ENCODE data around the gene EEF2K.
A peak's percentile ranks its signal among the peaks of the same experiment; 100 is the strongest.
"Not testable (repeated sequence)": the region's sequence is repeated elsewhere in the genome, so short reads cannot be mapped to it uniquely, and the experiment has no call there.

Gene EEF2K

GRCh38 chr16:22293137-22294106 is 87.3 kb downstream of the EEF2K start:
- Histone ChIP-seq H3K4me1 (ENCODE audit: control insufficient read depth, insufficient read depth, low read length) (no peaks in the 10 kb centered on the region), H3K27me3 (ENCODE audit: control insufficient read depth, insufficient read depth, low read length) (no peaks in the 10 kb centered on the region), H3K9ac (ENCODE audit: low read length) (no peak overlapping the region), H3K4me3 (ENCODE audit: low read length) (no peak overlapping the region), H3K9me3 (ENCODE audit: control insufficient read depth, low read length) (no peaks in the 10 kb centered on the region), H3K36me3 (ENCODE audit: control insufficient read depth, insufficient read depth, low read length) (no peaks in the 10 kb centered on the region)

DNA sequence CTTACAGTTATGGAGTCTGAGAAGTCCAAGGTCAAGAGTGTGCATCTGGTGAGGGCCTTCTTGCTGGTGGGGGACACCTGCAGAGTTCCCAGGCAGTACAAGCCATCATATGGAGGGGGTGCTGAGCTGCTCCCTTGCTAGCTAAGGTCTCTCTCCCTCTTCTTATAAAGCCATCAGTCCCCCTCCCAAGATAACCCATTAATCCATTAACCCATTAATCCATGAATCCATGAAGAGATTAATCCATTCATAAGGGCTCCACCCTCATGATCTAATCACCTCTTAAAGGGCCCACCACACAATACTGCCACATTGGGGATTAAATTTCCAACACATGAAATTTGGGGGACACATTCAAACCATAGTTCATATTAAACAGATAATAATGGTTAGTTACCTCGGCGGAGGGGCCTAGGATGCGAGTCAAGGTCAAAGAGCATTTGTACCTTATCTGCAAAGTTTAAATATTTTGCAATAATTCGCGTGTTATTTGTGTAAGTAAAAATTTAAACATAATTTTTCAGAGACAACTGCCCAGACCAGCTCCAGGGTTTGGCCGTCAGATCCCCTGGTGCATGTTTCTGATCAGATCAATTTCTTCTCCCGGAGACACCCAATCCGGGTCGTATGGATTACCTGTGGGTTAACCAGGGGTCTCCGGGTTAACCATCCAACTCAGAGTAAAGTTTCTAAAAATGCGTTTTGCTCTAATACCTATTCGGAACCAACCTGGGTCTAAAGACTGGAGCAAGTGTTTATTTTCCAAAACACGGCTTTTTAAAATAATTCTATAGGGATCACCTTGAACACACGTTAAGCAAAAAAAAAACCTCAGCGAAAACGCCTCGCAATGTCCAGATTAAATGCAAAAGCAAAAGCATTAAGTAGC is 90.4 kb downstream of the EEF2K start:
- Histone ChIP-seq H3K4me1 (ENCODE audit: control insufficient read depth, insufficient read depth, low read length) (peaks cover 9% of the 10 kb centered on the region), H3K9me3 (ENCODE audit: control insufficient read depth, low read length) (no peaks in the 10 kb centered on the region), H3K4me3 (ENCODE audit: low read length) (peak overlapping the region; percentile 33), H3K27me3 (ENCODE audit: control insufficient read depth, insufficient read depth, low read length) (no peaks in the 10 kb centered on the region), H3K36me3 (ENCODE audit: control insufficient read depth, insufficient read depth, low read length) (no peaks in the 10 kb centered on the region), H3K9ac (ENCODE audit: low read length) (peak overlapping the region; percentile 69)

GRCh38 chr16:22297114-22297870 is 91.2 kb downstream of the EEF2K start, which contains the start of gene POLR3E:
TSS of gene POLR3E (plus strand) at chr16:22297409. CDS start at chr16:22302969, 5,560 bp downstream.
- Histone ChIP-seq H3K27me3 (ENCODE audit: control insufficient read depth, insufficient read depth, low read length) (no peaks in the 10 kb centered on the region), H3K4me3 (ENCODE audit: low read length) (peak within 1 kb of the TSS; percentile 61), H3K4me1 (ENCODE audit: control insufficient read depth, insufficient read depth, low read length) (peaks cover 9% of the 10 kb centered on the region), H3K36me3 (ENCODE audit: control insufficient read depth, insufficient read depth, low read length) (no peaks in the 10 kb centered on the region), H3K9me3 (ENCODE audit: control insufficient read depth, low read length) (no peaks in the 10 kb centered on the region), H3K9ac (ENCODE audit: low read length) (peak within 1 kb of the TSS; percentile 88)

DNA sequence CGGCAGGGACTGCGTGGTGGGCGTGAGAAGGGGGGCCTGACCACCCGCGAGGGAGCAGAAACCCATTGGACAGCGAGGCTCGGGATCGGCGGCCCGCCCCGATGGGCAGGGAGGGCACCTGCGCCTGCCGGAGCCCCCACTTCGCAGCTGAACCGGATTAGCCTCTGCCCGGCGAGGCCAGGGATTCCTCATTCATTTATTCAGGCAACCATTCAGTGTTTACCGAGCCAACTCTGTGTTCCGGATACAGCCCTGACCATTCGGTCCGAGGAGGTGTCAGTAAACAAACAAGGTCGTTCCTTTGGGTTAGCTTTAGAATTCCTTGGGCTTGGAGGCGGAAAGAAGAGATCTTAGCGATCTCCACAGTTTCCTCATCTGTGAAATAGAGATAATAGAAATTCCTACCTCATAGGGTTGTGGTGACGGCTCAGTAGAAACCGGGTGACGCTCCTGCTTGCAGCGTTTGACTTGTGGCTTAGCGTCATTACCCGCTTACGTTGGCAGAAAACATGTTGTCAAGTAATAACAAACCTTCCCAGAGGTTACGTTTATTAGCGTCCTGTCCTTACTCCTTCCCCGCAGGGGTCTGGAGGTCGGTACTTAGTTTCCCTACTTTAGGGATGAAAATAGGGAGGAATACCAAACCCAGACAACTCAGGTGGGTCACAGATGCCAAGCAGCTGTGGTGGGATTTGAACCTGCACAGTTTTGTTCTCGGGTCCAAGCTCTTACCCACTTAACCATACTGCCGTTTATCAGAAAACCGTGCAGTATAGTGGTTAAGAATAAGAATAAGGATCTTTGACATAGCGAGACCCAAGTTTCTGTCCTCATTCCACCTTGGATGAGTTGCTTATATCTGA is 92.0 kb downstream of the EEF2K start:
- H3K9me3 ChIP-seq (ENCODE audit: control insufficient read depth, low read length): no peaks in the 10 kb centered on the region

DNA sequence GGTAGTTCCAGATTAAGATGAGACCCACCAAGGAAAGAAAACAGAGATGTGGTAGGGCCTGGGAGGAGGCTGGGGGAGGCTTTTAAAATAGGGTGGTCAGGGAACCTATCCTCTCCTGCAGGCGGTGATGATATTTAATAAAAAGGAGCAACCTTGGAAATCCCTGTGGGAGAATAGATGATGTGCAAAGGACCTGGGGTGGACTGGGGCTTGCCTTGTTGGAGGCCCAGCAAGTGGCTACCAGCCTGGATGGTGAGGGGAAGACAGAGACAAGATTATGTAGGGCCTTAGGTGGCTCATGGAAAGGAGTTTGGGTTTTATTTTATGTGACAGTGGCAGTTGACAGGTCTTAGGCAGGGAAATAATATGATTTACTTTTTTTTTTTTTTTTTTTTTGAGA is 93.0 kb downstream of the EEF2K start:
- Histone ChIP-seq H3K36me3 (ENCODE audit: control insufficient read depth, insufficient read depth, low read length) (peaks cover 1% of the 10 kb centered on the region), H3K4me3 (ENCODE audit: low read length) (no peak overlapping the region)

More for the DNA sequence above, 92.0 kb downstream of the EEF2K start:
- H3K4me3 ChIP-seq (ENCODE audit: low read length): peak overlapping the region; percentile 61
- peak overlapping the region; percentile 88 for H3K9ac ChIP-seq (ENCODE audit: low read length)
- no peaks in the 10 kb centered on the region for H3K27me3 ChIP-seq (ENCODE audit: control insufficient read depth, insufficient read depth, low read length)
- peaks cover 9% of the 10 kb centered on the region for H3K4me1 ChIP-seq (ENCODE audit: control insufficient read depth, insufficient read depth, low read length)
- no peaks in the 10 kb centered on the region for H3K36me3 ChIP-seq (ENCODE audit: control insufficient read depth, insufficient read depth, low read length)

GRCh38 chr16:22300427-22301071 is 94.5 kb downstream of the EEF2K start:
- Histone ChIP-seq H3K9ac (ENCODE audit: low read length) (no peak overlapping the region), H3K9me3 (ENCODE audit: control insufficient read depth, low read length) (no peaks in the 10 kb centered on the region), H3K36me3 (ENCODE audit: control insufficient read depth, insufficient read depth, low read length) (peaks cover 6% of the 10 kb centered on the region), H3K4me1 (ENCODE audit: control insufficient read depth, insufficient read depth, low read length) (peaks cover 9% of the 10 kb centered on the region), H3K4me3 (ENCODE audit: low read length) (no peak overlapping the region), H3K27me3 (ENCODE audit: control insufficient read depth, insufficient read depth, low read length) (no peaks in the 10 kb centered on the region)

More for the DNA sequence above, 93.0 kb downstream of the EEF2K start:
- Histone ChIP-seq H3K27me3 (ENCODE audit: control insufficient read depth, insufficient read depth, low read length) (no peaks in the 10 kb centered on the region), H3K9ac (ENCODE audit: low read length) (no peak overlapping the region), H3K9me3 (ENCODE audit: control insufficient read depth, low read length) (no peaks in the 10 kb centered on the region), H3K4me1 (ENCODE audit: control insufficient read depth, insufficient read depth, low read length) (peaks cover 9% of the 10 kb centered on the region)

DNA sequence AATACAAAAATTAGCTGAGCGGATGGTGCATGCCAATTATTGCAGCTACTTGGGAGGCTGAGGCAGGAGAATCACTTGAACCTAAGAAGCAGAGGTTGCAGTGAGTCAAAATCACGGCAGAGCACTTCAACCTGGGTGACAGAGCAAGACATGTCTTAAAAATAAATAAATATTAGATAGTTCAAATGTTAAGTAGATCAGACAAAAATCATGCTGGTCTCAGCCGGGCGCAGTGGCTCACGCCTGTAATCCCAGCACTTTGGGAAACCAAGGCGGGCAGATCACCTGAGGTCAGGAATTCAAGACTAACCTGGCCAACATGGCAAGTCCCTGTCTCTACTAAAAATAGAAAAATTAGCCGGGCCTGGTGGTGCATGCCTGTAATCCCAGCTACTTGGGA is 95.3 kb downstream of the EEF2K start:
- H3K4me3 ChIP-seq (ENCODE audit: low read length); H3K9me3 ChIP-seq (ENCODE audit: control insufficient read depth, low read length); H3K27me3 ChIP-seq (ENCODE audit: control insufficient read depth, insufficient read depth, low read length); H3K36me3 ChIP-seq (ENCODE audit: control insufficient read depth, insufficient read depth, low read length); H3K9ac ChIP-seq (ENCODE audit: low read length); H3K4me1 ChIP-seq (ENCODE audit: control insufficient read depth, insufficient read depth, low read length): not testable (repeated sequence)

DNA sequence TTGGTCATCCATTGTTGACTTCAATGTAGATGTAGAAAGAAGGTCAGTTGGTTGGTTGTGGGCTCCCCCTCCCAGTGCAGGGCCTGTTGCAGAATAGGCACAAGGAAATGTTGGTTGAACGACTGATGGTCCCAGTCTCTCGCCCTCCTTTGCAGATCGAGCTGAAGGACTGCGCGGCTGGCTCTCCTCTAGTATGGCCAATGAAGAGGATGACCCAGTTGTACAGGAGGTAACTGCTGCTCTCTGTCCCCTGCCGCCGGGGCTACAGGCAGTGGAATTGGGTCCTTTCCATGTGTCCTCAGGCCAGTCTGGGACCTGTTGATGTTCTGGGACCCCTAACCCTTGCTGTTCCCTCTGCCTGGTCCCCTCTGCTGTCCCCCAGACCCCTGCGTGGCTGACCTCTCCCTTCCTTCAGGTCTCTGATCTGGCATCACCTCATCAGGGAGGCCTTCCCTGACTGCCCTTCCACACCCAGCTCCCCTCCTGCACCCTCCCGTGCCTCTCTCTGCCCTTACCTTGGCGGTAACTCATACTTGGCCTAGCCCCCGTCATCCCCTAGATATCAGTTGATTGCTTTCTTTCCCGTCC is 96.8 kb downstream of the EEF2K start:
- H3K4me1 ChIP-seq (ENCODE audit: control insufficient read depth, insufficient read depth, low read length): peaks cover 9% of the 10 kb centered on the region
- peaks cover 6% of the 10 kb centered on the region for H3K36me3 ChIP-seq (ENCODE audit: control insufficient read depth, insufficient read depth, low read length)
- H3K4me3 ChIP-seq (ENCODE audit: low read length): no peak overlapping the region
- H3K27me3 ChIP-seq (ENCODE audit: control insufficient read depth, insufficient read depth, low read length): no peaks in the 10 kb centered on the region
- H3K9me3 ChIP-seq (ENCODE audit: control insufficient read depth, low read length): no peaks in the 10 kb centered on the region
- H3K9ac ChIP-seq (ENCODE audit: low read length): no peak overlapping the region

DNA sequence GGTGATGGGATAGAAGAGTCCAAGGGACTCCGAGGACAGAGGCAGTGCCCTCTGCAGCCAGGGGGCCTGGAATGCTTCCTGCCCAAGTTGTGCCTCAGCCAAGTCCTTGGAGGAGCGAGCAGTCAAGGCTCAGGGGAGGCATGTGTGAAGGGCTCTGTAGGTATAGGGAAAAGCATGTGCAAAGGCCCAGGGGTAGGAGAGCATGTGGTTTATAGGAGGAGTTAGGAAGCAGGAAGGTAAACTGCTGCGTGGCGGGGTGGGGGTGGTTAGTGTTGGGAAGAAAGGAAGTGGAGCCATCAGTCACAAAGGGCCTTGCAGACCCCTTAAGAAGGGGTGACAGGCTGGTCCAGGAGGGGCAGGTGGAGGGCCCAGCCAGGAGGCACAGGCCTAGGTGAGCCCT is 98.3 kb downstream of the EEF2K start:
- peaks cover 9% of the 10 kb centered on the region for H3K4me1 ChIP-seq (ENCODE audit: control insufficient read depth, insufficient read depth, low read length)
- no peaks in the 10 kb centered on the region for H3K9me3 ChIP-seq (ENCODE audit: control insufficient read depth, low read length)
- peaks cover 6% of the 10 kb centered on the region for H3K36me3 ChIP-seq (ENCODE audit: control insufficient read depth, insufficient read depth, low read length)
- H3K9ac ChIP-seq (ENCODE audit: low read length): no peak overlapping the region
- H3K4me3 ChIP-seq (ENCODE audit: low read length): no peak overlapping the region
- no peaks in the 10 kb centered on the region for H3K27me3 ChIP-seq (ENCODE audit: control insufficient read depth, insufficient read depth, low read length)

DNA sequence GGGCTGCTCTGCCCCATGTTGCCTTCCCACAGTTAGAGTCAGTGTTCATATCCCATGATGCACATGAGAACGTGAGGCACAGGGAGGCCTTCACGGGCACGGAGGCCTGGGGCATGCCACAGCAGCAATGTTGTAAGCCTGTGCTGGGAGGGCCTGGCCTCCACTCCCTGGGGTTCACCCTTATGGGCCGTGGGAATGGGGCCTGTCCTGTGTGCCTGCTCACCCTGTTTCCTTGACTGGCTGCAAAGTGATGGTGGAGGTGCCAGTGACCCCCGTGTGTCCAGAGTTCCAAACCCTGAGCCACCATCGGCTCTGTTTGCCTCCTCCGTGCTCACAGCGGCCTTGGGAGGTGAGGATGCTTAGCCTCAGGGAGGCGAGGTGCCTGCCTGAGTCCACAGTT is 100.7 kb downstream of the EEF2K start:
- no peaks in the 10 kb centered on the region for H3K4me1 ChIP-seq (ENCODE audit: control insufficient read depth, insufficient read depth, low read length)
- H3K27me3 ChIP-seq (ENCODE audit: control insufficient read depth, insufficient read depth, low read length): no peaks in the 10 kb centered on the region
- no peak overlapping the region for H3K9ac ChIP-seq (ENCODE audit: low read length)
- no peak overlapping the region for H3K4me3 ChIP-seq (ENCODE audit: low read length)
- peaks cover 14% of the 10 kb centered on the region for H3K36me3 ChIP-seq (ENCODE audit: control insufficient read depth, insufficient read depth, low read length)
- H3K9me3 ChIP-seq (ENCODE audit: control insufficient read depth, low read length): no peaks in the 10 kb centered on the region

Measured in mucosa of stomach (tissue), 1 donor.